IMR-90 (cell line): ENCODE results near the gene SEC14L1. TPM values are rescaled to one million over a fixed set of nuclear protein-coding genes. Genes with fewer than 3 reads are reported as not detected.

Experiments used
- ATAC-seq: fragments of 200-7000 bp; cut with Tn5 transposase; 2 replicates; pipeline ENCODE4 v1.9.1; 2020; ENCODE audit warnings: low read depth, mild to moderate bottlenecking, moderate library complexity
- BruUV-seq: library from RNA; stranded (reverse); fragments of 400-500 nt; replicated peaks from 2 replicates; lab custom pipeline; 2021; lab: Mats Ljungman, UMichigan
- CTCF ChIA-PET: fragments of 300-600 bp; formaldehyde crosslinking; extraction: SDS; loops from one replicate; lab custom pipeline; 2021; ENCODE audit warnings: antibody characterized with exemption; lab: Yijun Ruan, JAX
- POLR2A ChIA-PET: fragments of 300-600 bp; sonication (Branson Sonifier 250); formaldehyde crosslinking; loops from one replicate; lab custom pipeline; 2022; ENCODE audit warnings: antibody characterized with exemption; ENCODE audit not compliant: unreplicated experiment; lab: Charles Lee
- DNase-seq: peaks from one replicate; pipeline ENCODE4 v3.0.0; 2013
- H2AFZ ChIP-seq: replicated peaks from 2 replicates; pipeline ENCODE3; 2013; ENCODE audit warnings: low read length, mild to moderate bottlenecking; ENCODE audit not compliant: poor library complexity
- H2AK5ac ChIP-seq: 2 replicates; pipeline ENCODE4 v1.6.1; 2013; ENCODE audit warnings: low read depth, low read length, inconsistent platforms
- H2AK9ac ChIP-seq: replicated peaks from 2 replicates; pipeline ENCODE3; 2013; ENCODE audit warnings: mild to moderate bottlenecking, low read depth, low read length, moderate library complexity; ENCODE audit not compliant: poor library complexity
- H2BK120ac ChIP-seq: 2 replicates; pipeline ENCODE4 v1.6.1; 2013; ENCODE audit warnings: low read depth, low read length, inconsistent platforms
- H2BK15ac ChIP-seq: 3 replicates; pipeline ENCODE4 v1.6.1; 2013; ENCODE audit warnings: low read depth, low read length, inconsistent platforms
- H2BK20ac ChIP-seq: 2 replicates; pipeline ENCODE4 v1.6.1; 2013; ENCODE audit warnings: low read depth, mild to moderate bottlenecking, inconsistent platforms, low read length, moderate library complexity
- H2BK5ac ChIP-seq: 2 replicates; pipeline ENCODE4 v1.6.1; 2013; ENCODE audit warnings: mild to moderate bottlenecking, low read depth, low read length, inconsistent platforms; ENCODE audit not compliant: poor library complexity, severe bottlenecking
- H3K14ac ChIP-seq: replicated peaks from 2 replicates; pipeline ENCODE4 v1.6.1; 2013; ENCODE audit warnings: low read depth, low read length, inconsistent platforms
- H3K18ac ChIP-seq: 2 replicates; pipeline ENCODE4 v1.6.1; 2013; ENCODE audit warnings: low read depth, low read length, control low read depth
- H3K23ac ChIP-seq: 2 replicates; pipeline ENCODE4 v1.6.1; 2013; ENCODE audit warnings: low read depth, low read length, inconsistent platforms
- H3K27ac ChIP-seq: 2 replicates; pipeline ENCODE4 v1.5.1; 2013; ENCODE audit warnings: mild to moderate bottlenecking, control low read depth, low read length; ENCODE audit not compliant: insufficient read depth
- H3K27me3 ChIP-seq: 2 replicates; pipeline ENCODE4 v1.6.1; 2013; ENCODE audit warnings: low read length; ENCODE audit not compliant: control insufficient read depth, insufficient read depth
- H3K36me3 ChIP-seq: 2 replicates; pipeline ENCODE4 v1.6.1; 2013; ENCODE audit warnings: low read length, mixed read lengths; ENCODE audit not compliant: control insufficient read depth, insufficient read depth
- H3K4ac ChIP-seq: 2 replicates; pipeline ENCODE4 v1.6.1; 2013; ENCODE audit warnings: low read depth, low read length, inconsistent platforms
- H3K4me1 ChIP-seq: 2 replicates; pipeline ENCODE4 v1.6.1; 2013; ENCODE audit warnings: low read length, mixed read lengths; ENCODE audit not compliant: control insufficient read depth, insufficient read depth
- H3K4me2 ChIP-seq: 2 replicates; pipeline ENCODE4 v1.6.1; 2013; ENCODE audit warnings: low read depth, mild to moderate bottlenecking, control low read depth, low read length, moderate library complexity
- H3K4me3 ChIP-seq: 2 replicates; pipeline ENCODE4 v1.5.1; 2013; ENCODE audit warnings: low read depth, mild to moderate bottlenecking, control low read depth, low read length, moderate library complexity; ENCODE audit not compliant: insufficient read depth
- H3K56ac ChIP-seq: 2 replicates; pipeline ENCODE4 v1.6.1; 2013; ENCODE audit warnings: low read length, inconsistent platforms; ENCODE audit not compliant: insufficient read depth; ENCODE audit errors: extremely low read depth
- H3K79me1 ChIP-seq, 2 experiments: 2 replicates each; pipeline ENCODE4 v1.6.1; 2013; ENCODE audit warnings: low read length in 2 of 2, inconsistent platforms in 1 of 2, low read depth in 1 of 2
- H3K9ac ChIP-seq: 2 replicates; pipeline ENCODE4 v1.6.1; 2013; ENCODE audit warnings: low read depth, low read length, control low read depth
- H3K9me1 ChIP-seq: 2 replicates; pipeline ENCODE4 v1.6.1; 2013; ENCODE audit warnings: low read length, inconsistent platforms; ENCODE audit not compliant: insufficient read depth
- H3K9me3 ChIP-seq: 2 replicates; pipeline ENCODE4 v1.6.1; 2013; ENCODE audit warnings: low read length; ENCODE audit not compliant: control insufficient read depth, insufficient read depth
- H4K20me1 ChIP-seq: 2 replicates; pipeline ENCODE4 v1.6.1; 2013; ENCODE audit warnings: low read length, inconsistent platforms; ENCODE audit not compliant: insufficient read depth
- H4K5ac ChIP-seq: 2 replicates; pipeline ENCODE4 v1.6.1; 2013; ENCODE audit warnings: mild to moderate bottlenecking, low read depth, low read length, control low read depth
- H4K8ac ChIP-seq, 2 experiments: 2 replicates each; pipeline ENCODE4 v1.6.1; 2013; ENCODE audit warnings: low read depth in 2 of 2, low read length in 2 of 2, control low read depth in 1 of 2, inconsistent platforms in 1 of 2
- H4K91ac ChIP-seq: 2 replicates; pipeline ENCODE4 v1.6.1; 2013; ENCODE audit warnings: low read depth, low read length, inconsistent platforms; ENCODE audit not compliant: insufficient read depth
- BHLHE40 ChIP-seq: fragments of 150-350 bp; IDR thresholded peaks from 2 replicates; pipeline ENCODE4 v1.6.1; 2016; ENCODE audit warnings: mild to moderate bottlenecking, low read depth, low read length
- CEBPB ChIP-seq: IDR thresholded peaks from 2 replicates; pipeline ENCODE4 v1.6.1; 2012; ENCODE audit warnings: low read depth, low read length, improper control_type of control experiment
- CHD1 ChIP-seq: IDR thresholded peaks from 2 replicates; pipeline ENCODE4 v1.6.1; 2012; ENCODE audit warnings: low read depth, low read length, improper control_type of control experiment
- FOS ChIP-seq: fragments of 150-350 bp; IDR thresholded peaks from 2 replicates; pipeline ENCODE4 v1.6.1; 2016; ENCODE audit warnings: low read depth, low read length
- MAFK ChIP-seq: IDR thresholded peaks from 2 replicates; pipeline ENCODE4 v1.6.1; 2012; ENCODE audit warnings: low read depth, low read length, improper control_type of control experiment
- NFE2L2 ChIP-seq: fragments of 150-350 bp; IDR thresholded peaks from 2 replicates; pipeline ENCODE4 v1.6.1; 2016; ENCODE audit warnings: low read depth, mild to moderate bottlenecking, low read length
- POLR2A ChIP-seq: IDR thresholded peaks from 2 replicates; pipeline ENCODE4 v1.6.1; 2012; ENCODE audit warnings: mild to moderate bottlenecking, low read depth, low read length
- RAD21 ChIP-seq: IDR thresholded peaks from 2 replicates; pipeline ENCODE4 v1.6.1; 2012; ENCODE audit warnings: low read length, improper control_type of control experiment
- RCOR1 ChIP-seq: IDR thresholded peaks from 2 replicates; pipeline ENCODE4 v1.6.1; 2012; ENCODE audit warnings: mild to moderate bottlenecking, low read length, improper control_type of control experiment; ENCODE audit not compliant: insufficient replicate concordance
- RFX5 ChIP-seq: IDR thresholded peaks from 2 replicates; pipeline ENCODE4 v1.8.0; 2012; ENCODE audit warnings: low read depth, mild to moderate bottlenecking, low read length, moderate library complexity
- WGBS, 2 experiments: methylation state at CpG; one replicate each; pipeline versions ENCODE4 v1.1.5 to v1.1.7; 2013; ENCODE audit warnings: missing lambda C conversion rate in 2 of 2; ENCODE audit not compliant: insufficient read length in 1 of 2; ENCODE audit errors: extremely low coverage in 2 of 2; 5-methylcytosine and 5-hydroxymethylcytosine counted together
- dilution Hi-C: fragments of 300-500 bp; cut with HindIII; formaldehyde crosslinking; loops from one replicate; pipeline ENCODE4 v1.14.3; 2018; ENCODE audit warnings: low sequenced_read_pairs; ENCODE audit not compliant: unreplicated experiment
- in situ Hi-C: fragments of 300-500 bp; cut with MboI; formaldehyde crosslinking; loops from 3 replicates; pipeline ENCODE4 v1.14.3; 2019; ENCODE audit warnings: low sequenced_read_pairs, inconsistent platforms, mixed read lengths
- intact Hi-C: fragments of 100-400 bp; cut with micrococcal nuclease; formaldehyde crosslinking; loops from 2 replicates; pipeline ENCODE4 v1.10.0; 2022
- polyA plus RNA-seq, 3 experiments: library from polyadenylated mRNA; depleted of rRNA; stranded (reverse); fragments of >200 nt; gene quantifications; 2 replicates each; pipeline ENCODE4 v1.2.3, GENCODE V29; 2012; ENCODE audit warnings: low replicate concordance in 1 of 3
- total RNA-seq: library from RNA; depleted of rRNA; stranded (reverse); fragments of >200 nt; gene quantifications from 2 replicates; pipeline ENCODE4 v1.2.3, GENCODE V29; 2012
- TF ChIP-seq, protein P1 (sequence below): fragments of 150-350 bp; IDR thresholded peaks from 2 replicates; pipeline ENCODE4 v1.6.1; 2017; ENCODE audit warnings: mild to moderate bottlenecking, antibody characterized with exemption, low read length, low read depth
- TF ChIP-seq, protein P2 (sequence below): fragments of 150-350 bp; IDR thresholded peaks from 2 replicates; pipeline ENCODE4 v1.6.1; 2016; ENCODE audit warnings: low read depth, mild to moderate bottlenecking, low read length, moderate library complexity, borderline replicate concordance

Gene SEC14L1
- total and polyA plus RNA-seq, 2 of the 4 experiments (the other 2 are of a cell fraction) = 24.9 to 35.8 TPM

DNA sequence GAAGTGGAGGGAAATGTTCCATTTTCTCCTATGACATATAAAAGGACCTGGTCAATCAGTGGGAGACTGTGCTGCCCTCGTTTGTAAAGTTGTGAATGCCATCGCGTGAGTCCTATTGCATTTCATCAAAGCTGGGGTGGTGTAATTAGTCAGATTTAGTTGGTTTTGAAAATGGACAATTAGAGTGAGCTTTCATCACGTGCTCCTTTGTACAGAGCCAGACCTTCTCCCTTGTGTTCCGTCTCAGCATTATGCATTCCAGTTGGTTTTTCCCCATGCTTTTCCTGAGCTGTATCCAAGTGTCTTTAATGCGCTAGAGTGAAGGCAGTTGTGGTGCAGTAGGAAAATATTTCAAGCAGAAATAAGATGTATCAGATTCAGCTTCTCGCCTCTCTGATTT is 10.4 kb downstream of the SEC14L1 start:
- peaks cover 37 to 92% of the 10 kb centered on the region in 2 experiments for H3K79me1 ChIP-seq
- no TSS peak for BruUV-seq
- H3K27me3 ChIP-seq = no peaks in the 10 kb centered on the region
- dilution Hi-C loops (no loop called here), intact Hi-C loops (loop anchor here (5.0 kb wide), 1 partner anchor 36 kb away; no protein-coding TSS in a partner anchor), in situ Hi-C loops (no loop called here)
- no peak overlapping the region for H2BK15ac ChIP-seq
- H3K14ac ChIP-seq = 0 out of 2 replicates have a peak overlapping the region, but pooled peaks have one; percentile 45
- H4K8ac ChIP-seq = no peak overlapping the region
- H3K4me3 ChIP-seq = no peak overlapping the region
- TF ChIP-seq RCOR1 (no peak), CEBPB (no peak), BHLHE40 (no peak), MAFK (no peak), CHD1 (no peak), NFE2L2 (no peak), RFX5 (no peak), RAD21 (no peak), FOS (no peak), POLR2A (no peak)
- TF ChIP-seq, protein P1, sequence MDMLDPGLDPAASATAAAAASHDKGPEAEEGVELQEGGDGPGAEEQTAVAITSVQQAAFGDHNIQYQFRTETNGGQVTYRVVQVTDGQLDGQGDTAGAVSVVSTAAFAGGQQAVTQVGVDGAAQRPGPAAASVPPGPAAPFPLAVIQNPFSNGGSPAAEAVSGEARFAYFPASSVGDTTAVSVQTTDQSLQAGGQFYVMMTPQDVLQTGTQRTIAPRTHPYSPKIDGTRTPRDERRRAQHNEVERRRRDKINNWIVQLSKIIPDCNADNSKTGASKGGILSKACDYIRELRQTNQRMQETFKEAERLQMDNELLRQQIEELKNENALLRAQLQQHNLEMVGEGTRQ = no peak
- TF ChIP-seq, protein P2, sequence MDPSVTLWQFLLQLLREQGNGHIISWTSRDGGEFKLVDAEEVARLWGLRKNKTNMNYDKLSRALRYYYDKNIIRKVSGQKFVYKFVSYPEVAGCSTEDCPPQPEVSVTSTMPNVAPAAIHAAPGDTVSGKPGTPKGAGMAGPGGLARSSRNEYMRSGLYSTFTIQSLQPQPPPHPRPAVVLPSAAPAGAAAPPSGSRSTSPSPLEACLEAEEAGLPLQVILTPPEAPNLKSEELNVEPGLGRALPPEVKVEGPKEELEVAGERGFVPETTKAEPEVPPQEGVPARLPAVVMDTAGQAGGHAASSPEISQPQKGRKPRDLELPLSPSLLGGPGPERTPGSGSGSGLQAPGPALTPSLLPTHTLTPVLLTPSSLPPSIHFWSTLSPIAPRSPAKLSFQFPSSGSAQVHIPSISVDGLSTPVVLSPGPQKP = no peak
- H4K5ac ChIP-seq = no peak overlapping the region
- H3K36me3 ChIP-seq = peaks cover 29% of the 10 kb centered on the region
- H3K27ac ChIP-seq = no peak overlapping the region
- H3K4me1 ChIP-seq = peaks cover 8% of the 10 kb centered on the region
- no CpG with 5 or more reads among the region's 7 CpGs for WGBS, 2 experiments
- H2BK5ac ChIP-seq = no peak overlapping the region
- no peak overlapping the region for H2BK120ac ChIP-seq
- no peak overlapping the region for H3K4ac ChIP-seq
- CTCF ChIA-PET = interaction anchor here (0.6 kb wide), 1 partner anchor 16 kb away, joined by 4 read pairs; no protein-coding TSS in a partner anchor
- H2AFZ ChIP-seq = no peak overlapping the region
- no peak for ATAC-seq
- 0 out of 2 replicates have a peak overlapping the region, but pooled peaks have one; percentile 5 for H3K23ac ChIP-seq
- no peak overlapping the region for H3K18ac ChIP-seq
- no peaks in the 10 kb centered on the region for H3K9me3 ChIP-seq
- H3K4me2 ChIP-seq = no peak overlapping the region
- H2AK9ac ChIP-seq = no peak overlapping the region
- no peak overlapping the region for H2BK20ac ChIP-seq
- H3K9ac ChIP-seq = no peak overlapping the region
- no peak for DNase-seq
- no peak overlapping the region for H4K91ac ChIP-seq
- peaks cover 66% of the 10 kb centered on the region for H4K20me1 ChIP-seq
- no peak overlapping the region for H2AK5ac ChIP-seq
- POLR2A ChIA-PET = no interaction called here
- H3K9me1 ChIP-seq = peaks cover 28% of the 10 kb centered on the region
- no peak overlapping the region for H3K56ac ChIP-seq
